ENCODE data around the gene TESK1.
A peak's percentile ranks its signal among the peaks of the same experiment; 100 is the strongest.
"Not testable (repeated sequence)": the region's sequence is repeated elsewhere in the genome, so short reads cannot be mapped to it uniquely, and the experiment has no call there.

The TESK1 gene

DNA sequence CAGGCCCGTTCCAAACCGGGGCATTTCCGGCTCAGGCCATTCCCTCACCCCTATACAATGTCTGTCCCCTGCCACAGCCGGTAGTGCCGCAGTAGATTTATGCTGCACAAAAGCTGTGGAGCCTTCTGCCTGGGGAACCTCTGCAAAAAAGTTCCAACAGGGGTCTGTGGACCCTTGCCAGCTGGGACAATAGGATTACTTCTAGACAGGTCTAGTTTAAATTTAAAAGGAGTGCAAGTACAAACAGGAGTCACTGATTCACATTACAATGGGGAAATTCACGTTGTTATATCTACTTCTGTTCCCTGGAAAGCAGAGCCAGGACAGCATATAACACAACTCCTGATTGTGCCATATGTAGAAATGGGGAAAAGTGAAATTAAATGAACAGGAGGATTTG, 21.5 kb upstream of the TESK1 start:
- DNase-seq: not testable (repeated sequence)

GRCh38 chr9:35584681-35585080, 20.4 kb upstream of the TESK1 start:
- not testable (repeated sequence) for DNase-seq

GRCh38 chr9:35588506-35588905, 16.6 kb upstream of the TESK1 start:
- DNase-seq: not testable (repeated sequence)

GRCh38 chr9:35593581-35593980, 11.5 kb upstream of the TESK1 start:
- no peak for DNase-seq

DNA sequence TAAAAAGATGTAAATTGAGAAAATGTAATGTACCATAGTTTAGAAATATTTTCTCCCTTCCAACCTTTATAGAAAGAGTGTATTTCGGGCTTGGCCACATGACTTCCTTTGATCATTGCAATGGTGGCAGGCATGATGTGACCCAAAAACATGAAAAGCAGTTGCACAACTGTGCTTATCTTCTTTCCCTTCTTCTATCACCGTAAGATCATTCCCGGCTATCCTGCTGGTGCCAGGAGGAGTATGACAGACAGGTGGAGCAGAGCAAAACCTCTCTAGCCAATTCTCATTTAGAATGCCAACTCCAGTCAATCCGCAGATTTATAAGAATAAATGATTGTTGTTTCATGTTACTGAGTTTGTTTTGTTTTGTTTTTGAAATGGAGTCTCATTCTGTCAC, 10.6 kb upstream of the TESK1 start:
- no peak for DNase-seq

DNA sequence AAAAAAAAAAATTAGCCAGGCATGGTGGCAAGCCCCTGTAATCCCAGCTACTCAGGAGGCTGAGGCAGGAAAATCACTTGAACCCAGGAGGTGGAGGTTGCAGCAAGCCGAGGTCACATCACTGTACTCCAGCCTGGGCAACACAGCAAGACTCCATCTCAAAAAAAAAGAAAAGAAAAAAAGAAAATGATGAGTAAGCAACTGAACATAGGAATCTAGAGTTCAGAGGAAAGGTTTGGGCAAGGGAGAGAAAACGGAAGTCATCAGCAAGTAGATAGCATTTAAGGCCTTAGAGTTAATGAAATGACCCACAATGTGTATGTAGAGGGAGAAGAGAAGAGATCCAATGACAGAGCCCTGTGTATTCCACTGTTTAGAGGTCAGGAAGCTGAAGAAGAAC, 8.2 kb upstream of the TESK1 start:
- not testable (repeated sequence) for DNase-seq

GRCh38 chr9:35598866-35599590, 6.0 kb upstream of the TESK1 start:
- no peak for DNase-seq

DNA sequence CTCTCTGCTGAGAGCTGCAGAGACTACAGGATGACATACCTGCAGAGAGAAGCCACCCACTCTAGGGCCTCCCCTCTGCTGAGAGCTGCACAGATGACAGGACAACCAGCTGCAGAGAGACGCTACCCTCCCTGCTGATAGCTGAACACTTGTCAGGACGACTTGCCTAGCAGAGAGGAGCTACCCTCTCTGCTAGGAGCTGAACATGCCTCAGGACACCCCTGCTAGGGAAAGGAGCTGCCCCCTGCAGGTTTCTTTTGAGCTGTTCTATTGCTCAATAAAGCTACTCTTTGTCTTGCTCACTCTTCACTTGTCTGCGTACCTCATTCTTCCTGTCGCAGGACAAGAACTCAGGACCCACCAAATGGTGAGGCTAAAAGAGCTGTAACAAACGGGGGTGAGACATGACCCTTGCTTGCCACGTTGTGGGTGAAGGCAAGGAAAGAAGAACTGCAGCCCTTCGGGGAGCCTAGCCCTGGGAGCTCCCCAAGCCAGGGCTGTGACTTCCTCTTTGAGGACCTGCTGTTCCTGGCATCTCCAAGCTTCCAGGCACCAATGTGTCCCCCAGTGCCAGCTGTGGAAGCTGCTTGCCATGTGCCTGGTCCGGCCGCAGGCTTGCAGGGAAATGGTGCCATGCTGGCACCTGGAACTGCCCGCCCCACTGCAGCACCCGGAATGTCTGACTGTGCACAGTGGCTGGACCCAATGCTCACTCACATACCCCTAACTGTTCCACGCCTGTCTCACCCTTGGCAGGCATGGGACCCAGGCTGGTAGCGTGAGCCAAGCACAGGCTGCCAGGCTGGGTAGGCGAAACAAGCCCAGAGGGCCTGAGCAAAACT, 5.1 kb upstream of the TESK1 start:
- DNase-seq: no peak

GRCh38 chr9:35603506-35603985, 1.5 kb upstream of the TESK1 start:
- peak in 1 of 2 experiments; percentile 63 for DNase-seq

- peak; percentile 100 for DNase-seq
Observed at GRCh38 chr9:35603986-35604577, 980 bp upstream of the TESK1 start.

- DNase-seq: no peak
Observed at GRCh38 chr9:35605351-35606137, 482 bp downstream of the TESK1 start.

GRCh38 chr9:35606138-35606504, 1.1 kb downstream of the TESK1 start:
- peak in 1 of 2 experiments; percentile 9 for DNase-seq

DNA sequence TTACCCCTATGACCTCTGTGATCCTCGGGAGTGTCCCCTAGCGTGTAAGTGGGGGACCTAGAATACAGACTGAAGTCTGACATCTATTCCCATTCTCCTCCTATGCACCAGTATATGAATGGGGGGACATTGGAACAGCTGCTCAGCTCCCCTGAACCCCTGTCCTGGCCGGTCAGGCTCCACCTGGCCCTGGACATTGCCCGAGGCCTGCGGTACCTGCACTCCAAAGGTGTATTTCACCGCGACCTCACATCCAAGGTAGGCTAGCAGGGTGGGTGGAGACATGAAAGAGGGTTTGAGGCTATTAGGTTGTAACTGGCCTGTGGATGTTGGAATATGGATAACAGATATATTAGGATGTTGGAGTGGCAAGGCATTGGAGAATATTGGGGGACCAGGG, 1.7 kb downstream of the TESK1 start:
- no peak for DNase-seq

DNA sequence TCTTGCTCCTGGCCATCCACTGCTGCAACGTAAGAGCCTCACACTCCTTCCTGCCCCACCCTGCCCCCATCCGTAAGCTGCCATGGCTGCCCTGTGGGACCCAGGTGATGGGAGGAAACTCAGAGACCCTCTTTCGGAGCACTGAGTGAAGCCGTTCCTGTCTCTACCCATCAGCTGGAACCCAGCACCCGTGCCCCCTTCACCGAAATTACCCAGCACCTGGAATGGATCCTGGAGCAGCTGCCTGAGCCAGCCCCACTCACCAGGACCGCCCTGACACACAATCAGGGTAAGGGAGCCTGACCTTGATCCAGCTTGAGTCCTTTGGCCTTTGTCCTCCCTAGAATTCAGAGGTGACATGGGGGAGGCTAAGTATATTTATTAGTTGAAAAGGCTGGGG, 3.2 kb downstream of the TESK1 start:
- DNase-seq: no peak

GRCh38 chr9:35609001-35609819, 4.1 kb downstream of the TESK1 start:
- DNase-seq: no peak

DNA sequence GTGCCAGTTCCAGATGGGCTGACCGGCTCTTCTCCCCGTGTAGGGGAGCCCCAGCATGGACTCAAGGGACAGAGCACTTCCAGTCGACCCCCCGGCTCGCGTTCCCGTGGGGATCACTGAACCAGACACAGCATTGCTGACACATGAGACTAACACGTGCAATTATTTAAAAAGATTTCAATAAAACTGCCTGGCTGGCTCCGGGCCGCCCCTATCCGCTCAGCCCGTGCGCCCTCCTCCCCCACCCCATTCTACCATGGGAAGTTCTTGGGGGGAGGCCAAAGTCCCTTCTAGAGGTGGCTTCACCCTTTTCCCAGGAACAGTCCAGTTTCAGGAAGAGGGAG, 4.7 kb downstream of the TESK1 start:
- DNase-seq: no peak

- DNase-seq: peak; percentile 11 to 28
Observed at GRCh38 chr9:35611230-35611797, 6.3 kb downstream of the TESK1 start.

- not testable (repeated sequence) for DNase-seq
Observed at GRCh38 chr9:35612066-35612465, 7.0 kb downstream of the TESK1 start.

GRCh38 chr9:35612843-35613242, 7.8 kb downstream of the TESK1 start:
- DNase-seq: no peak

- DNase-seq: peak in 1 of 2 experiments; percentile 34
Observed at GRCh38 chr9:35615981-35616680, 11.1 kb downstream of the TESK1 start.
